ENCODE data around the gene ATPAF1.
"Not testable (repeated sequence)": the region's sequence is repeated elsewhere in the genome, so short reads cannot be mapped to it uniquely, and the experiment has no call there.

ATPAF1 gene

GRCh38 chr1:46667782-46668760 lies at the start of gene ATPAF1:
Gene ATPAF1 (minus strand): TSS chr1:46668364. CDS start chr1:46668322, 42 bp downstream.
- peak; percentile 66 for DNase-seq

DNA sequence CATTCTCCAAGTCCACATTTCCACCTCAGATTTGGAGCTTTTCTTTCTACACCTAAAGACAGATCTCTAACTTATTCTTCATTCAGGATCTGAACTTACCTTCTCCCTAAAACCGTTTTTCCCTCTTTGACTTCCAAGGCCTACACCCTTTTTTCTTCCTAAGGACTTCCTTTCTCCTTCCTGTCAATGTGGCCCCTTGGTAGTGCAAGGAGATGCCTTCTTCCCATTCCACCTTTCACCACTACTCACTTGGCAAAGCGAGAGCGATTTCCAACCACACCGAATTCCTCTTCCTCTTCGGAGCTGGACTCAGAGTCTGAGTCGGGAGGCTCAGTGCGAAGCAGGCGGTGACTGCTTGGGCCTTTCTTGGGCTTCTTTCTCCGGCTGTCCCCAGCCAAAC lies 49.5 kb upstream of the ATPAF1 start:
- no peak for DNase-seq

DNA sequence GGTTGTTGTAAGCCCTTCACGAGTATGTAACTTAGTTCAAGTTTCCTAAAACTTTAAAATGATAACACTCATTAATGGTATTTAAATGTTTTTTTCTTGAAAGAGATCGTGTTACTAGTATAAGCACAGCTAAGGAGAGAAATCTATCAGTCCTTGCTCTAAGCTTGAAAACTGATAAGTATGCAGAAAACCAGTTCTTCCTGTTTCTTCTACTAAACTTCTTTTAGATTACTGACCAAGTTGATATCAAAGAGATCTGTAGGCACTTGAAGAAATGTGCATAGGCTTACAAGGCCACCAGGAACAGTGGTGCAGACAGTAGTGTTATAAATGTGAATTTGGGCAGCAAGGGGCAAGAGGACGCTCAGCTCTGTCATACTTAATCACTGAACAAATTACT lies 46.8 kb upstream of the ATPAF1 start:
- DNase-seq: no peak

GRCh38 chr1:46708121-46708520 lies 40.0 kb upstream of the ATPAF1 start:
- DNase-seq: no peak

GRCh38 chr1:46705408-46705807 lies 37.2 kb upstream of the ATPAF1 start:
- DNase-seq: no peak

- no peak for DNase-seq
These were observed 35.9 kb upstream of the ATPAF1 start for GRCh38 chr1:46703927-46704641.

DNA sequence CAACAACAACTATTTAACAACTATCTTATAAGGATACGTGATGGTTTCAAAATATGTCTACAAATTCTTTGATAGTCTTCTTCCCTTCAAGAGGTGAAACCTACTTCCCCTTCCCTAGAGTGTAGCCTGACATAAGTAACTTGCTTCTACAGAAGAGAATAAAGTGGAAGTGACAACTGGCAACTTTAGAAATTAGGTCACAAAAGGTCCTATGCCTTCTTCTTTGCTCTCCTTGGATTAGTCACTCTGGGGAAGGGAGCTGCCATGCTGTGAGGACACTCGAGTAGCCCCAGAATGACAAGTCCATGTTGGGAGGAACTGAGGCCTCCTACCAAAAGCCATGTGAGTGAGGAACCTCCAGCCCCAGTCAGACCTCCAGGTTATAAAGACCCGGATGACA lies 31.5 kb upstream of the ATPAF1 start:
- DNase-seq: no peak

DNA sequence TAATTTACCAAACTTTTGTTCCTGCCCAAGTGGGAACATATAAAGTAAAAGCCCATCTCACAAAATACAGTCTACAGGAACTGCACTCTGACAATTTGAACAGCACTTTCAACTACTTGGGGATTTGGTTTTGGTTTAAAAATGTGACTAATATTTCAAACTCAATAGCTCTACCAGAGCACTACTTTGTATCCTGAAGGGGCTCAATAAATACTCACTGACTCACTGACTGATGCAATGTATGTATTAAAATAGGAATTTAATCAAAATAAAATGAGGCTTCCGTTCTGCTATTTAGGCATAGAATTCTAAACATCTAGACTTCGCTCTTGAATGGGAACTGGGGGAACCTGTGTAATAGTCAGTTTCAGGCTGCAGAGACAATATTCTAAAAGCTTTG lies 28.9 kb upstream of the ATPAF1 start:
- no peak for DNase-seq

DNA sequence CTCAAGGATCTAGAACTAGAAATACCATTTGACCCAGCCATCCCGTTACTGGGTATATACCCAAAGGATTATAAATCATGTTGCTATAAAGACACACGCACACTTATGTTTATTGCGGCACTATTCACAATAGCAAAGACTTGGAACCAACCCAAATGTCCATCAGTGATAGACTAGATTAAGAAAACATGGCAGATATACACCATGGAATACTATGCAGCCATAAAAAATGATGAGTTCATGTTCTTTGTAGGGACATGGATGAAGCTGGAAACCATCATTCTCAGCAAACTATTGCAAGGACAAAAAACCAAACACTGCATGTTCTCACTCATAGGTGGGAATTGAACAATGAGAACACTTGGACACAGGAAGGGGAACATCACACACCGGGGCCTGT lies 26.5 kb upstream of the ATPAF1 start:
- not testable (repeated sequence) for DNase-seq

DNA sequence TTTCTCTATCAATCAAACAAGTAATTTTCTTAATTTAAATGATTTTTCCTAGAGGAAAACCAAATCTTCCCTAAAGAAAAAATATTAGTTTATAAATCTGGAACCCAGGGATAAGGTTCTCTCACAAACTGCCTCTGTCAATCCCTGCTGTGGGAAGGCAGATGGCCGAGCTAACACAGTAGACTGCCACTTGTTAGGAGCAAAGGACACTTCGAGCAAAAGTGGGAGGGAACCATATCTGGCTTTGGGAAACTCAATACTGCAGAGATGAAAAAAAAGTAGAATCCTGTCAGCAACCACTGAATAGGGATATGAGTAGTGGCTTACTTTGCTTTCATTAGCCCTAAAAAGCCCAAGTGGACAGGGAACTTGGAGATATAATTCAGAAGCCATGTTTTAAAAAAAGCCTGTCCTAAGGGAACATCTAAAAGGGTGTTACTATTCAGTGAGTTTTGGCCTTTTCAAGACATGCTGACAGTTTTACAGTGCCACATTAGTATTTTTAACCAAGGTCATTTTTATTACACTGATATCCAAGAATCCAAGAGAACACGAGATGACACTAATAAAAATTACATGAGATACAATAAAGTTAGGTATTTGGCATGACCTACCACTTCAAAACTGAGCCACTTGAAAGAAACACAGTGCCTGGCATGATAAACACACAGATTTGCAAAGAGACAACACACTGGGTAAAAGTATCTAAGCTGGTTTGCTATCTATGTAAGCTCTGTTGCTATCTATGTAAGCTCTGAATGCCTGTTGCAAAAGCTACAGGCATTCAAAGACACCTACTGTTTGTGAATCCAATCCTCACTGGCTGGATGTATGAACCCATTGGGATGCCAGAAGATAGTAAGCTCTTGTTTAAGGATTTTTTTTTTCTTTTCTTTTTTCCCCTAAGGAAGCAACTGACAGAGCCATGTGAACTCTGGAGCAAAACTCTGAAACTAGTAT lies 24.9 kb upstream of the ATPAF1 start:
- no peak for DNase-seq

DNA sequence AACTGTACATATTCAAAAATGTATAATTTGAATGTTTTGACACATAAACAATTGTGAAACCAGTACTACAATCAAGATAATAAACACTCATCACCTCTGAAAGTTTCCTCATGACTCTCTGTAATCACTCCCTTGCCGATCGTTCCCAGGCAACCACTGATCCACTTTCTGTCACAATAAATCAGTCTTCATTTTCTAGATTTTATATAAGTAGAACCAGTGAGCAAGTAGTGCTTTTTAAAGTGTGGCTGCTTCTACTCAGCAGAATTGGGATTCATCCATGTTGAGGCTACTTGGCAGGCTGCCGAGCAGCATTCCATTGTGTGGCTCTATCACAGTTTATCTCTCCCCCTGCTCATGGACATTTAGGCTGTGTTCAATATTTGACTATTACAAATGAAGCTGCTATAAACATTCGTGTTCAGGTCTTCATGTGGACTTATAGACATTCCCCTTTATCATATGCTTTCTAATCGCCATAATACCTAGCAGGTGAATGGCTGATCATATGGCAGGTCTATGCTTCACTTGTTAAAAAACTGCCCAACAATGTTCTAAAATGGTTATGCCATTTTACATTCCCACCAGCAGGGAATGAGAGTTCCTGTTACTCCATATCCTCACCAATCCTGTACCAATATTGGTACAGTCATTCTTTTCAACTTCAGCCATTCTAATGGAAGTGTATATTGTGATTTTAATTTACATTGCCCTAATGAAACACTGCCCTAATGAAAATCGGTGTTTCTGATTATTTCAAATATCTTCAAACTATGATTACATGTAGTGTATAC lies 24.0 kb upstream of the ATPAF1 start:
- DNase-seq: no peak

GRCh38 chr1:46690931-46691421 lies 22.8 kb upstream of the ATPAF1 start:
- peak; percentile 15 for DNase-seq

DNA sequence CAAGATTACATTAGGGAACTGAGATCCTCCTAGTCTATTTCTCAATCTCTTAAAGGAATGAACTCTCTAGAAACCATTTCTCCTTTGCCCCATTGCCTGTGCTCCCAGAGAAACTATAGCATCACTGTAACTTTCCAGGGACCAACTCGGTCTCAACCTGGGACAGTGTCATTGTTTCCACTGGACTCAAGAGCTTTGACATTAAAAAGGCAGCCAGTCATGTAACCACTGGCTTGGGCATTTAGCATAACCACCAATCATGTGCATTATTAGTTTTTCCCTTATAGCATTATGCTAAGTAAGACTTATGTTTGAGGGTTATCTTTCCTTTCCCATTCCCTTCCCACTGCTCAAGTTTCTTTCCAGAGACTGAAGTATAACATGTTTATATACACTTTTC lies 21.7 kb upstream of the ATPAF1 start:
- no peak for DNase-seq

DNA sequence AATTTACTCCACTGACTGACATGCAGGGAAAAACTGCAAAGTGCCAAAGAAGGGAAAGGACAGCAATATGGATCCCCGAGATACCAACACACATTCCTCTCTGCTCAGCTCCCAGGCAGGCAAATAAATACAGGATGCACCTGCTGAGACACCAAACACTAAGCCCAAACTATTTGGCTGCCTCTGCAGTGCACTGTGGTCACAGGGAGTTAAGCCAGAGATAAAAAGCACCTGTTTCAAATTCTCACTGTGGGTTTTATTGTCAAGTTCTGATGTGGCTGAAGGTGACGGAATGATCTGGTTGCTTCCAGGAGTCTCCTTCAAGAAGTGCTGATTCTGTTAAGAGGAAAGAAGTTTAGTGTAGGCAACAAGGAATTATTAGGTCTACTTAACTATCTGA lies 21.2 kb upstream of the ATPAF1 start:
- peak; percentile 53 for DNase-seq

GRCh38 chr1:46687921-46688509 lies 19.9 kb upstream of the ATPAF1 start:
- DNase-seq: no peak

DNA sequence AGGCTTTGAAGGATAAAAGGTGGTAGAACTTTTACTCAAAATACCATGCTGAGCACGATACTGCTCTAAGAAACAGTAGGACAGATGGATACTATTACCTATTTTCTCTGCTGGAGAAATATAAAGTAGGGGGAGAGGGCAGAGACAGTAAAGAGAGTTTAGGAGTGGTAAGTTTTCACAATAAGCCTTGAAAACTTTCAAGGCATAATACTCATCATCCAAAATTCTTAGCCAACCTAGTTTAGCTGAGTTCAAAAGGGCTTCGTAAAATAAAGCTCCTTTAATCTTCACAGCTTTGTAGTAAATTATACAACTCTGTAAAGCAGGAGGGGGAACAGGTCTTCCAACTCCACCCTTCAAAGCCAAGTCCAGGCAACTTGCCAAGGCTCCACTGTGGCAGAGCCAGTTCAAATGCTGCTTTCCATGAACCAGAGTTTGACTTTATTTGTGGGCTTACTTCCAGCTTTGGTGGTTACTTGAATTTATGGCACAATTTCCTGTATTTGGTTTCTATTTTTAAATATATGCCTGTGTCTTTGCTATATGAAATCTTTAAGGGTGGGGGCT lies 19.0 kb upstream of the ATPAF1 start:
- no peak for DNase-seq

- DNase-seq: no peak
These were observed 18.1 kb upstream of the ATPAF1 start for GRCh38 chr1:46686255-46686654.

DNA sequence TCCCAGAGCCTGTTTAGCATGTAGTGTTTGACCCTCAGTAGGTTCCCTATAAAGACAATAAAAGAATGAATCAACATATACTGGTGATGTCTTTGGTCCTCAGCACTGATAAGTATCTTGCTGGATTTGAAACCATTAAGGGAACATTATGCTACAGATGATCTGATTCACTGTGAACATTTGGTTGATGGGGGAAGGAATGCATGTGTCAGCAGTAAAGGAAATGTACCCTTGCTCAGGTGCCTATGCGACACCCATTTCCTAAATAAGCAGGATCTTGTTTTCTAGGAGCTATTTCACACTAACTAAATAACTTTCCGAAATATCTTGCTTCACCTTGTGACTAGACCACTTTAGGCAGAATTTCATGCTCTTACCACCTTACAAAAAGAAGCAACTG lies 16.5 kb upstream of the ATPAF1 start:
- DNase-seq: no peak

- no peak for DNase-seq
These were observed 13.9 kb upstream of the ATPAF1 start for GRCh38 chr1:46682064-46682463.

DNA sequence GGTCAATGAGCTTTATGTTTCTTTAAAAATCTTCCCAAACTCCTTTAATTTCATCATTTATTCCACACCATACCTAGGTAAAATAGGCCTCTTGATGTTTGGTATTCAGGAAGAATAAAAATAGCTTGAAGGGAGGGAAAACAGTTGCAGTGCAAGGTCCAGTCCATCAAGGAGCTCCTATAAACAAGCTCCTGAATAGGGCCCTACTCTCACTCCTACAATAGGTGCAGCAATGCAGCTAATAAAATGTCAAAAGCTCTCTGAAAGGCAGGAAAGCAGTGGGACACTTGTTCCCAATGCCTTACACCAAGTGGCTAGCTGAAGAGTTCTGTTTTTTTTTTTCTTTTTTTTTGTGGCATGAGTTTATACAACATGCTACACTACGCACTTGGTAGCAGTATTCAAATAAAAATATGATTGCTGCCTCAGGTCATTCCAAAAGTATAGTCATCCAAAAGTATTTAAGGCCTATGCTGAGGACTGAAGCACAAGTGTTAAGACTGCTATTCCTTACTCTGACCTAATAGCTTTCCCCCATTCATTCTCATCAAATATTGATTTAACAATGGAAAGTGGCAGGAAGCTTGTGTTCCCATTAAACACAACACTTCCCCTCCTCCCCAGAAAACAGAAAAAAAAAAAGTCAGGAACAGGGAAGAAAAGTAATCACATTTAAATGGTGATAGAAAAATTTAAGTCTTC lies 13.3 kb upstream of the ATPAF1 start:
- peak; percentile 1 for DNase-seq

All from NCI-H146 (cell line).